Hepatocyte (in vitro differentiated cells): ENCODE measurements around the gene MCAM.

Experiments
- EZH2 ChIP-seq: fragments of 200-600 bp; sonication (generic); IDR thresholded peaks from 2 replicates; pipeline ENCODE4 v1.6.1; 2016; ENCODE audit warnings: antibody characterized with exemption, mild to moderate bottlenecking, borderline replicate concordance
- EZH2phosphoT487 ChIP-seq: fragments of 200-600 bp; sonication (generic); IDR thresholded peaks from one replicate; pipeline ENCODE4 v1.6.1; 2018; ENCODE audit warnings: antibody characterized with exemption, mild to moderate bottlenecking, low read depth, moderate library complexity; ENCODE audit not compliant: unreplicated experiment, severe bottlenecking
- TF ChIP-seq, protein P1 (sequence below): fragments of 200-600 bp; sonication (generic); IDR thresholded peaks from 2 replicates; pipeline ENCODE4 v1.5.1; 2016; ENCODE audit warnings: antibody characterized with exemption, mild to moderate bottlenecking; ENCODE audit not compliant: poor library complexity

DNA sequence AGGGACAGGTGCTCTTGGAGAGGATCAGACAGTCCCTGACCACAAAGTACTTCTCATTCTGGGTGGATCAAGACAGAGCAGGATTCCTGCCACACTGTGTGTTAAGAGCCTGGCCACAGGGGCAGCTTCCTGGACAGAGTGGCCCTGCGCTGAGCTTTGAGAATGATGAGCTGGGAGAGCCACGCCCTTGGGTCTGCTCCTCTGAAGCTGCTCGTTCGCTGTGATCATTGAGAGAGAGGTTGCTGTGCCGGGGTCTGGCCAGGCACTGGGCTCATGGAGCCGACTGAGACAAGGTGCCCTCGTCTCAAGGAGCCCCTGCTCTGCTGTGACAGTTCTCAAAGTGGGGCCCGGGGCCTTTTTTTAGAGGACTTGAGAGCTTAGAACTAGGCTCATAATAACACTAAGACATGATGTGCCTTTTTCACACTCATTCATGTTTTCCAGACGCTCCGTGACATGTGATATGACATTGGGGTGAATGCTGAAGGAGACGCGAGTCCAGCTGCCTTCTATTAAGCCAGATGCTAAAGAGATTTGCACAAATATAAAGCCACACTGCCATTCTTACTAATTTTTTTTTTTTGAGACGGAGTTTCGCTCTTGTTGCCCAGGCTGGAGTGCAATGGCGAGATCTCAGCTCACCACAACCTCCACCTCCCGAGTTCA is 31.1 kb upstream of the MCAM start:
- TF ChIP-seq, protein P1, sequence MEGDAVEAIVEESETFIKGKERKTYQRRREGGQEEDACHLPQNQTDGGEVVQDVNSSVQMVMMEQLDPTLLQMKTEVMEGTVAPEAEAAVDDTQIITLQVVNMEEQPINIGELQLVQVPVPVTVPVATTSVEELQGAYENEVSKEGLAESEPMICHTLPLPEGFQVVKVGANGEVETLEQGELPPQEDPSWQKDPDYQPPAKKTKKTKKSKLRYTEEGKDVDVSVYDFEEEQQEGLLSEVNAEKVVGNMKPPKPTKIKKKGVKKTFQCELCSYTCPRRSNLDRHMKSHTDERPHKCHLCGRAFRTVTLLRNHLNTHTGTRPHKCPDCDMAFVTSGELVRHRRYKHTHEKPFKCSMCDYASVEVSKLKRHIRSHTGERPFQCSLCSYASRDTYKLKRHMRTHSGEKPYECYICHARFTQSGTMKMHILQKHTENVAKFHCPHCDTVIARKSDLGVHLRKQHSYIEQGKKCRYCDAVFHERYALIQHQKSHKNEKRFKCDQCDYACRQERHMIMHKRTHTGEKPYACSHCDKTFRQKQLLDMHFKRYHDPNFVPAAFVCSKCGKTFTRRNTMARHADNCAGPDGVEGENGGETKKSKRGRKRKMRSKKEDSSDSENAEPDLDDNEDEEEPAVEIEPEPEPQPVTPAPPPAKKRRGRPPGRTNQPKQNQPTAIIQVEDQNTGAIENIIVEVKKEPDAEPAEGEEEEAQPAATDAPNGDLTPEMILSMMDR, result no peak
- no peak for TF ChIP-seq EZH2
- TF ChIP-seq EZH2phosphoT487, result no peak
